IPS DF 4.7 (cell line): ENCODE data around the gene ZSCAN23.
"Not testable (repeated sequence)": the region's sequence is repeated elsewhere in the genome, so short reads cannot be mapped to it uniquely, and the experiment has no call there.

Source experiments
- DNase-seq: peaks from one replicate; pipeline ENCODE4 v3.0.0-alpha.2; 2013; ENCODE audit warnings: low spot score; ENCODE audit errors: extremely low read depth

Gene ZSCAN23

GRCh38 chr6:28443112-28443773 lies at the start of gene ZSCAN23:
ZSCAN23 (minus strand) TSS chr6:28443491; CDS start chr6:28436266, 7,225 bp downstream.
- peak; percentile 72 for DNase-seq

- no peak for DNase-seq
Measured at GRCh38 chr6:28491984-28492317, 48.7 kb upstream of the ZSCAN23 start.

GRCh38 chr6:28490205-28490890 lies 47.1 kb upstream of the ZSCAN23 start:
- DNase-seq: no peak

GRCh38 chr6:28489366-28490204 lies 46.3 kb upstream of the ZSCAN23 start:
- DNase-seq: no peak

- no peak for DNase-seq
Measured at GRCh38 chr6:28488916-28489365, 45.6 kb upstream of the ZSCAN23 start.

- no peak for DNase-seq
Measured at GRCh38 chr6:28486988-28487742, 43.9 kb upstream of the ZSCAN23 start.

GRCh38 chr6:28486533-28486932 lies 43.2 kb upstream of the ZSCAN23 start:
- DNase-seq: no peak

GRCh38 chr6:28485482-28485881 lies 42.2 kb upstream of the ZSCAN23 start:
- DNase-seq: no peak

- no peak for DNase-seq
Measured at GRCh38 chr6:28480253-28480932, 37.1 kb upstream of the ZSCAN23 start.

- no peak for DNase-seq
Measured at GRCh38 chr6:28478518-28478917, 35.2 kb upstream of the ZSCAN23 start.

- no peak for DNase-seq
Measured at GRCh38 chr6:28474441-28475219, 31.3 kb upstream of the ZSCAN23 start.

- not testable (repeated sequence) for DNase-seq
Measured at GRCh38 chr6:28469153-28469745, 26.0 kb upstream of the ZSCAN23 start.

- DNase-seq: no peak
Measured at GRCh38 chr6:28468056-28468455, 24.8 kb upstream of the ZSCAN23 start.

GRCh38 chr6:28462401-28462800 lies 19.1 kb upstream of the ZSCAN23 start:
- DNase-seq: no peak

GRCh38 chr6:28458568-28458967 lies 15.3 kb upstream of the ZSCAN23 start:
- no peak for DNase-seq

- DNase-seq: no peak
Measured at GRCh38 chr6:28449056-28449455, 5.8 kb upstream of the ZSCAN23 start.

- not testable (repeated sequence) for DNase-seq
Measured at GRCh38 chr6:28447512-28447906, 4.2 kb upstream of the ZSCAN23 start.

GRCh38 chr6:28446818-28447511 lies 3.7 kb upstream of the ZSCAN23 start:
- DNase-seq: no peak

GRCh38 chr6:28444759-28445158 lies 1.5 kb upstream of the ZSCAN23 start:
- not testable (repeated sequence) for DNase-seq
